Breast epithelium (tissue), 3 donors: Measurements from ENCODE around the gene NR3C2.
"Not testable (repeated sequence)": the region's sequence is repeated elsewhere in the genome, so short reads cannot be mapped to it uniquely, and the experiment has no call there.

Experiments used
- POLR2A ChIP-seq: fragments of 450-650 bp; IDR thresholded peaks from one replicate; pipeline ENCODE4 v1.6.1; 2016; ENCODE audit warnings: antibody characterized with exemption, mild to moderate bottlenecking, moderate library complexity
- TF ChIP-seq, protein P1 (sequence below), 3 donors: fragments of 450-650 bp; IDR thresholded peaks; one replicate each; pipeline ENCODE4 v1.5.1; 2016 to 2017; ENCODE audit warnings: antibody characterized with exemption in 3 of 3, mild to moderate bottlenecking in 3 of 3, moderate library complexity in 3 of 3

DNA sequence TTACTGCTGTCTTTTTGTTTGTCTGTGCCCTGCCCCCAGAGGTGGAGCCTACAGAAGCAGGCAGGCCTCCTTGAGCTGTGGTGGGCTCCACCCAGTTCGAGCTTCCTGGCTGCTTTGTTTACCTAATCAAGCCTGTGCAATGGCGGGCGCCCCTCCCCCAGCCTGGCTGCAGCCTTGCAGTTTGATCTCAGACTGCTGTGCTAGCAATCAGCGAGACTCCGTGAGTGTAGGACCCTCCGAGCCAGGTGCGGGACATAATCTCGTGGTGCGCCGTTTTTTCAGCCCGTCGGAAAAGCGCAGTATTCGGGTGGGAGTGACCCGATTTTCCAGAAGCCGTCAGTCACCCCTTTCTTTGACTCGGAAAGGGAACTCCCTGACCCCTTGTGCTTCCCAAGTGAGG is 118.9 kb downstream of the NR3C2 start:
- TF ChIP-seq, protein P1, sequence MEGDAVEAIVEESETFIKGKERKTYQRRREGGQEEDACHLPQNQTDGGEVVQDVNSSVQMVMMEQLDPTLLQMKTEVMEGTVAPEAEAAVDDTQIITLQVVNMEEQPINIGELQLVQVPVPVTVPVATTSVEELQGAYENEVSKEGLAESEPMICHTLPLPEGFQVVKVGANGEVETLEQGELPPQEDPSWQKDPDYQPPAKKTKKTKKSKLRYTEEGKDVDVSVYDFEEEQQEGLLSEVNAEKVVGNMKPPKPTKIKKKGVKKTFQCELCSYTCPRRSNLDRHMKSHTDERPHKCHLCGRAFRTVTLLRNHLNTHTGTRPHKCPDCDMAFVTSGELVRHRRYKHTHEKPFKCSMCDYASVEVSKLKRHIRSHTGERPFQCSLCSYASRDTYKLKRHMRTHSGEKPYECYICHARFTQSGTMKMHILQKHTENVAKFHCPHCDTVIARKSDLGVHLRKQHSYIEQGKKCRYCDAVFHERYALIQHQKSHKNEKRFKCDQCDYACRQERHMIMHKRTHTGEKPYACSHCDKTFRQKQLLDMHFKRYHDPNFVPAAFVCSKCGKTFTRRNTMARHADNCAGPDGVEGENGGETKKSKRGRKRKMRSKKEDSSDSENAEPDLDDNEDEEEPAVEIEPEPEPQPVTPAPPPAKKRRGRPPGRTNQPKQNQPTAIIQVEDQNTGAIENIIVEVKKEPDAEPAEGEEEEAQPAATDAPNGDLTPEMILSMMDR (IDR thresholded peaks at IDR 0.05), result not testable (repeated sequence)
- TF ChIP-seq POLR2A, result not testable (repeated sequence)
